ENCODE measurements around the gene THOC2.

- TF ChIP-seq ZSCAN16 (tag by site-specific recombination; IDR thresholded peaks at IDR 0.05) (no peak), CTCF (tag by site-specific recombination; IDR thresholded peaks at IDR 0.05) (no peak)
These were observed 144.1 kb downstream of the THOC2 start for GRCh38 chrX:123588723-123589122.

All from HEK293 (cell line).